ENCODE data around the gene KREMEN2.

GRCh38 chr16:2948807-2949704, 15.0 kb upstream of the KREMEN2 start:
- TF ChIP-seq CTCF (IDR thresholded peaks at IDR 0.05) (no peak), POLR2AphosphoS5 (IDR thresholded peaks at IDR 0.05) (no peak)
